ENCODE measurements around the gene ACOX3. TPM values are rescaled to one million over a fixed set of nuclear protein-coding genes. Genes with fewer than 3 reads are reported as not detected.

Gene ACOX3
- total and polyA plus RNA-seq, 9 donors = 10.1 to 32.4 (median 21.3) TPM

DNA sequence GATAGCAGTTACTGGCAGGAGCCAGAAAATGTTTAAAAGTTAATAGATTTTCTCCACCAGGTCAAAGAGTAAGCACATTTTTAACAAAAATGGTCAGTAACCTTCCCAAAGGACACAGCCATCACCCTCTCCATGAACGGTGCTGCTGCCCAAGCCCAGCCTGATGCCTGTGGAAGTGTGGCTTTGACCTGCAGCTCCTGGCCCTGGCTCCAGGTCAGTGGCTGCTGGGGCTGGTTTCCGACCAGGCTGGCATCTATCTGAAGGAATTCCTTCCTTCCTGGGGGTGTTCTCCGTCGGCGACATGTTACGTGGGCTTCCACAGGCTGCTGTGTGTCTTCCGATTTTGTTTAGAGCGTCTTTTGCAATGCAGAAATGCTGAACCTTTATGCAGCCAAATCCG, 61.7 kb downstream of the ACOX3 start:
- TF ChIP-seq EP300 (IDR thresholded peaks at IDR 0.05) = no peak
- TF ChIP-seq, protein P1, sequence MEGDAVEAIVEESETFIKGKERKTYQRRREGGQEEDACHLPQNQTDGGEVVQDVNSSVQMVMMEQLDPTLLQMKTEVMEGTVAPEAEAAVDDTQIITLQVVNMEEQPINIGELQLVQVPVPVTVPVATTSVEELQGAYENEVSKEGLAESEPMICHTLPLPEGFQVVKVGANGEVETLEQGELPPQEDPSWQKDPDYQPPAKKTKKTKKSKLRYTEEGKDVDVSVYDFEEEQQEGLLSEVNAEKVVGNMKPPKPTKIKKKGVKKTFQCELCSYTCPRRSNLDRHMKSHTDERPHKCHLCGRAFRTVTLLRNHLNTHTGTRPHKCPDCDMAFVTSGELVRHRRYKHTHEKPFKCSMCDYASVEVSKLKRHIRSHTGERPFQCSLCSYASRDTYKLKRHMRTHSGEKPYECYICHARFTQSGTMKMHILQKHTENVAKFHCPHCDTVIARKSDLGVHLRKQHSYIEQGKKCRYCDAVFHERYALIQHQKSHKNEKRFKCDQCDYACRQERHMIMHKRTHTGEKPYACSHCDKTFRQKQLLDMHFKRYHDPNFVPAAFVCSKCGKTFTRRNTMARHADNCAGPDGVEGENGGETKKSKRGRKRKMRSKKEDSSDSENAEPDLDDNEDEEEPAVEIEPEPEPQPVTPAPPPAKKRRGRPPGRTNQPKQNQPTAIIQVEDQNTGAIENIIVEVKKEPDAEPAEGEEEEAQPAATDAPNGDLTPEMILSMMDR (IDR thresholded peaks at IDR 0.05) = no peak
- TF ChIP-seq POLR2A (IDR thresholded peaks at IDR 0.05) = no peak
- DNase-seq = peak in 1 of 5 donors; percentile 22
- whole genome bisulfite sequencing, 3 donors = 75 to 86% (median 79%) methylated on average over 9 of the region's 9 CpGs
- H3K27ac ChIP-seq = no peak overlapping the region
- H3K9me3 ChIP-seq = no peaks in the 10 kb centered on the region
- intact Hi-C loops (cut with DNase I) = no loop called here
- no peaks in the 10 kb centered on the region for H3K36me3 ChIP-seq
- H3K4me3 ChIP-seq = no peak overlapping the region
- H3K4me1 ChIP-seq (ENCODE audit: insufficient read depth) = peaks cover 4% of the 10 kb centered on the region
- H3K27me3 ChIP-seq = no peaks in the 10 kb centered on the region

GRCh38 chr4:8378101-8378724, 62.3 kb downstream of the ACOX3 start:
- Histone ChIP-seq H3K9me3 (no peaks in the 10 kb centered on the region), H3K36me3 (no peaks in the 10 kb centered on the region), H3K27me3 (no peaks in the 10 kb centered on the region), H3K4me1 (ENCODE audit: insufficient read depth) (no peaks in the 10 kb centered on the region), H3K4me3 (no peak overlapping the region), H3K27ac (no peak overlapping the region)
- DNase-seq = peak in 1 of 5 donors; percentile 22
- WGBS, 3 donors = 85 to 90% (median 89%) methylated on average over 17 of the region's 17 CpGs
- intact Hi-C loops (cut with DNase I) = no loop called here
- no peak for TF ChIP-seq EP300 (IDR thresholded peaks at IDR 0.05)
- TF ChIP-seq POLR2A (IDR thresholded peaks at IDR 0.05) = no peak
- TF ChIP-seq, protein P1 (IDR thresholded peaks at IDR 0.05) = no peak

DNA sequence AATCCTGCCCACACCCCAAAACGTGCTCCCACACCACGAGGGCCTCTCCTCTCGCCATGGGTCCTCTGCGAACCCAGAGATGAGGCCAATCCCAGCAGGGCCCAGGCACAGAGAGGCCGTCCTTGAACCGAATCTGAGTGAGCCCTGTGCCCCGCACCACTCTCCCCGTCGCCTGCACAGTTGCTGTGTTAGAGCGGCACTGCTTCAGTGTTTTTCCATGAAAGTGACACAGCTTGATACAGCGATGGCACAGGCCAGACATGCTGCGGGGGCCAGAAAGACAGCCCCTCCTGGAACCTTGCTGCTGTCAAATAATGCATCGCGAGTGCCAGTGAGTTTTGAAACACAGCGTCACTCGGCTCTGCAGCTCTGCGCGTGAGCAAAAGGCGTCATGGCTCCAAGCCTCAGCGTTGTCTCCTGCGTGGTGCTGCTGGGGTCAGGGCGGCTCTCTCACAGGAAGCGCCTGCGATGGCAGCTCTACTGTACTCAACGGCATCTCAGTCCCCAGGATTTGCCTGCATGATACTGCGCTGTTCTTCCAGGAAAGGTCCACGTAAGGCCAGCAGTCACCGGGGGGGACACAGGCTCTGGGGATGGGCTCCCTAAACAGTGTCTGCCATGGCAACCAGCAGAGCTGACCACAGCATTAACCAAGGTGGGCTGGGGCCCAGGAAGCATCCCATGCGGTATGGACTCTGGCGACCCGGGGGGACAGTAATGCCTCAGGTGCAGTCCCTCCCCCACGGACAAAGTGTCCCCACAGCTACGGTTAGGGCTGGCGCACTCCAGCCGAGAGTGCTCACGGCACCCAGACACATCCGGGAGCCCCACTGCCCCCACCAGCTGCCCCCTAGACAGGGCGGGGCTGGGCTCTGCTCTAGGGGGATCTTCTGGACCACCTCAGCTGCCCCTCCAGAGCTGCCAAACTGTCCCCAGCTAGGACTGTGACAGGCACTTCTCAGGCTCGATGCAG, 63.1 kb downstream of the ACOX3 start:
- no peaks in the 10 kb centered on the region for H3K36me3 ChIP-seq
- intact Hi-C loops (cut with DNase I) = no loop called here
- no peak overlapping the region for H3K27ac ChIP-seq
- no peak overlapping the region for H3K4me3 ChIP-seq
- H3K4me1 ChIP-seq (ENCODE audit: insufficient read depth) = no peaks in the 10 kb centered on the region
- no peaks in the 10 kb centered on the region for H3K27me3 ChIP-seq
- 89 to 93% (median 91%) methylated on average over 39 of the region's 39 CpGs for WGBS, 3 donors
- TF ChIP-seq, protein P1 (IDR thresholded peaks at IDR 0.05) = no peak
- no peak for TF ChIP-seq POLR2A (IDR thresholded peaks at IDR 0.05)
- no peak for TF ChIP-seq EP300 (IDR thresholded peaks at IDR 0.05)
- DNase-seq = peak in 1 of 5 donors; percentile 32
- H3K9me3 ChIP-seq = no peaks in the 10 kb centered on the region

GRCh38 chr4:8376361-8377102, 64.0 kb downstream of the ACOX3 start:
- no peaks in the 10 kb centered on the region for H3K27me3 ChIP-seq
- H3K9me3 ChIP-seq = no peaks in the 10 kb centered on the region
- intact Hi-C loops (cut with DNase I) = no loop called here
- no peaks in the 10 kb centered on the region for H3K4me1 ChIP-seq (ENCODE audit: insufficient read depth)
- TF ChIP-seq, protein P1 (IDR thresholded peaks at IDR 0.05) = no peak
- no peak for TF ChIP-seq POLR2A (IDR thresholded peaks at IDR 0.05)
- no peak for TF ChIP-seq EP300 (IDR thresholded peaks at IDR 0.05)
- 82 to 92% (median 86%) methylated on average over 20 of the region's 20 CpGs for WGBS, 3 donors
- no peaks in the 10 kb centered on the region for H3K36me3 ChIP-seq
- no peak overlapping the region for H3K4me3 ChIP-seq
- no peak overlapping the region for H3K27ac ChIP-seq
- peak in 1 of 5 donors; percentile 22 for DNase-seq
